ENCODE measurements around the gene BAK1.

DNA sequence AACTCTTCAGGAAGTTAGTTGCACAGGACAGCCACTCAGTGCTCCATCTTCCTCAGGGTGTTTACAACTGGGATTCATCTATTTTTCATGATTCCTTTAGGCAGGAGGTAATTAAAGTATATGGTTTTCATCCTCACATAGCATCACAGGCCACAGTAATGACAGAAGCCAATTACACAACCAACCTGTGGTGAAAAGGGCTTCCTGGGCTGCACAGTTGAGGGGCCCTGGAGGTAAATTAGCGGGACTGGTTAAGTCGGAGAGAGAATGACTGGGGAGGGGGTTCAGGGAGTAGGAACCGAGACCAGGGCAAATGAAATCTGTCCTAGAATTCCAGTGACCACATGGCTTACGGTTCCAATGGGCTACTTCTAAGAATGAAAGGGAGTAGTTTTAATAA lies 37.0 kb downstream of the BAK1 start:
- TF ChIP-seq POLR2A (IDR thresholded peaks at IDR 0.05) (no peak), CTCF (IDR thresholded peaks at IDR 0.05) (no peak), POLR2AphosphoS5 (IDR thresholded peaks at IDR 0.05) (no peak)

All from stomach (tissue), 4 donors.